Natural killer cell (primary cell): ENCODE measurements around the gene FAM151A. TPM values are rescaled to one million over a fixed set of nuclear protein-coding genes. Genes with fewer than 3 reads are reported as not detected.

Experiments used
- ATAC-seq, 3 donors: fragments of 150-1000 bp in 2 of 3; fragments of 200-7000 bp in 1 of 3; cut with Tn5 transposase; 1 replicate in 1 of 3; 2 replicates in 2 of 3; pipeline ENCODE4 v1.10.0; 2021; ENCODE audit warnings: mild to moderate bottlenecking in 2 of 3, moderate library complexity in 2 of 3
- DNase-seq, 2 donors: peaks; one replicate each; pipeline versions ENCODE4 v3.0.0 to v3.0.0-alpha.2; 2013 to 2021; ENCODE audit warnings: mixed read lengths in 1 of 2
- H3K27ac ChIP-seq: one replicate; pipeline ENCODE4 v1.5.1; 2013; ENCODE audit warnings: mild to moderate bottlenecking, low read length
- H3K27me3 ChIP-seq: one replicate; pipeline ENCODE4 v1.6.1; 2013; ENCODE audit warnings: low read length; ENCODE audit not compliant: control insufficient read depth, insufficient read depth
- H3K36me3 ChIP-seq: one replicate; pipeline ENCODE4 v1.6.1; 2013; ENCODE audit warnings: low read length; ENCODE audit not compliant: control insufficient read depth, insufficient read depth
- H3K4me1 ChIP-seq: one replicate; pipeline ENCODE4 v1.6.1; 2013; ENCODE audit warnings: low read length; ENCODE audit not compliant: control insufficient read depth, insufficient read depth
- H3K4me3 ChIP-seq: one replicate; pipeline ENCODE4 v1.5.1; 2013; ENCODE audit warnings: low read length
- H3K9me3 ChIP-seq: one replicate; pipeline ENCODE4 v1.6.1; 2013; ENCODE audit warnings: low read length; ENCODE audit not compliant: control insufficient read depth, insufficient read depth
- H3K27ac Mint-ChIP-seq, 2 donors: one replicate each; pipeline ENCODE4 v1.8.0; 2022; ENCODE audit warnings: mild to moderate bottlenecking in 2 of 2, mixed read lengths in 2 of 2, moderate library complexity in 1 of 2
- H3K27me3 Mint-ChIP-seq, 2 donors: one replicate each; pipeline ENCODE4 v1.8.0; 2022; ENCODE audit warnings: low read depth in 2 of 2, mixed read lengths in 2 of 2
- H3K36me3 Mint-ChIP-seq: one replicate; pipeline ENCODE4 v1.8.0; 2022; ENCODE audit warnings: mixed read lengths
- H3K4me1 Mint-ChIP-seq, 2 donors: one replicate each; pipeline ENCODE4 v1.8.0; 2022; ENCODE audit warnings: mixed read lengths in 2 of 2
- H3K4me3 Mint-ChIP-seq: one replicate; pipeline ENCODE4 v1.8.0; 2022; ENCODE audit warnings: mild to moderate bottlenecking, moderate library complexity, mixed read lengths
- H3K9me3 Mint-ChIP-seq, 2 donors: one replicate each; pipeline ENCODE4 v1.8.0; 2022; ENCODE audit warnings: mixed read lengths in 2 of 2
- WGBS: methylation state at CpG from one replicate; pipeline ENCODE4 v1.1.7; 2013; ENCODE audit warnings: missing lambda C conversion rate; ENCODE audit not compliant: insufficient coverage; 5-methylcytosine and 5-hydroxymethylcytosine counted together
- intact Hi-C: fragments of 100-400 bp; cut with micrococcal nuclease; formaldehyde crosslinking; loops from one replicate; pipeline ENCODE4 v1.14.2; 2022
- total RNA-seq, 4 donors: library from RNA; stranded (reverse); fragments of 120-200 nt in 1 of 4; gene quantifications; one replicate each; pipeline versions ENCODE4 v1.2.3 to v1.2.4, GENCODE V29; 2013 to 2022
- TF ChIP-seq, protein P1 (sequence below): fragments of 200-600 bp; IDR thresholded peaks from one replicate; pipeline ENCODE4 v1.8.0; 2022; ENCODE audit warnings: antibody characterized with exemption

Gene FAM151A
- total RNA-seq, 3 donors from 2014 or later (not counting 1 experiment from before 2014, with no cell fraction given) = not detected

DNA sequence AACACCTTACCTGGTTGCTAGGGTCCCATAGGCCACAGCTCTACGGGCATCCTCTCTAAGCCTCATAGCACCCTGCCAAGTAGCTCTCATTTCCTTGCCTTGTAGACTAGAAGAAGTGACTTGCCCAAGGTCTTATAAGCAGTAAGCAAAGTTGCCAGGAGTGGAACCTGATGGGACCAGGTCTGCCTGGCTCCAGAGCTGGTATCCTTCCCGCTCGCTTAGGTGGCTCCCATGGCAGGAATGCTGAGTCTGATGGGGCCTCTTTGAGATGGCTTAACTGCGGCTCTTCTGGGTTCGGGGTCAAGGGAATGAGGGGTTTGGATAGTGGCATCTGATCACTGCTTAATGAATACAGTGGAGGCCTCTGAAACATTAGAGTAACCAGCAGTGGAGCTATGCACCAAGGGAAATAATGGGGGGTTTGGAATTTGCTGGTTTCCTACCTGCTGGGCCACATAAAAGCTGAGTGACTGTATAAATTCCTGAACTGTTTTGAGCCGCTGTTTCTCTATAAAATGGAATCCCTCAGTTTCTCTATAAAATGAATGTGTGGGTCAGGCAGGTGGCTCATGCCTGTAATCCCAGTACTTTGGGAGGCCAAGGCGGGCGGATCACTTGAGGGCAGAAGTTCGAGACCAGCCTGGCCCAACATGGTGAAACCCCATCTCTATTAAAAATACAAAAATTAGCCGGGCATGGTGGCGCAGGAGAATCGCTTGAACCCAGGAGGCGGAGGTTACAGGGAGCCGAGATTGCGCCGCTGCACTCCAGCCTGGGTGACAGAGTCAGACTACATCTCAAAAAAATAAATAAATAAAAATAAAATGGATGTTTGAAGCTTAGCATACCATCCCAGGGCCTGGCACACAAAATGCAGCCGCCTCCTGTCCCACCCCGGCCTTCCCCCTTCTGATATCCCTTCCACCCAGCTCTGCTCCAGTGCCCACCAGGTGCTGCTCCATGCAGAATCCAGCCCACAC, 12.4 kb downstream of the FAM151A start:
- H3K4me1 ChIP-seq = no peaks in the 10 kb centered on the region
- H3K27me3 ChIP-seq = no peaks in the 10 kb centered on the region
- no peak overlapping the region for H3K27ac ChIP-seq
- Mint-ChIP-seq H3K4me1 (no peaks in the 10 kb centered on the region), H3K27ac (no peak overlapping the region), H3K36me3 (no peaks in the 10 kb centered on the region), H3K4me3 (no peak overlapping the region), H3K9me3 (no peaks in the 10 kb centered on the region), H3K27me3 (peaks cover 5 to 8% of the 10 kb centered on the region in 2 donors)
- TF ChIP-seq, protein P1, sequence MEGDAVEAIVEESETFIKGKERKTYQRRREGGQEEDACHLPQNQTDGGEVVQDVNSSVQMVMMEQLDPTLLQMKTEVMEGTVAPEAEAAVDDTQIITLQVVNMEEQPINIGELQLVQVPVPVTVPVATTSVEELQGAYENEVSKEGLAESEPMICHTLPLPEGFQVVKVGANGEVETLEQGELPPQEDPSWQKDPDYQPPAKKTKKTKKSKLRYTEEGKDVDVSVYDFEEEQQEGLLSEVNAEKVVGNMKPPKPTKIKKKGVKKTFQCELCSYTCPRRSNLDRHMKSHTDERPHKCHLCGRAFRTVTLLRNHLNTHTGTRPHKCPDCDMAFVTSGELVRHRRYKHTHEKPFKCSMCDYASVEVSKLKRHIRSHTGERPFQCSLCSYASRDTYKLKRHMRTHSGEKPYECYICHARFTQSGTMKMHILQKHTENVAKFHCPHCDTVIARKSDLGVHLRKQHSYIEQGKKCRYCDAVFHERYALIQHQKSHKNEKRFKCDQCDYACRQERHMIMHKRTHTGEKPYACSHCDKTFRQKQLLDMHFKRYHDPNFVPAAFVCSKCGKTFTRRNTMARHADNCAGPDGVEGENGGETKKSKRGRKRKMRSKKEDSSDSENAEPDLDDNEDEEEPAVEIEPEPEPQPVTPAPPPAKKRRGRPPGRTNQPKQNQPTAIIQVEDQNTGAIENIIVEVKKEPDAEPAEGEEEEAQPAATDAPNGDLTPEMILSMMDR = no peak
- intact Hi-C loops = no loop called here
- H3K36me3 ChIP-seq = no peaks in the 10 kb centered on the region
- DNase-seq (no peak), ATAC-seq (no peak)
- WGBS = 96% methylated on average over 18 of the region's 18 CpGs
- H3K9me3 ChIP-seq = no peaks in the 10 kb centered on the region
- no peak overlapping the region for H3K4me3 ChIP-seq

DNA sequence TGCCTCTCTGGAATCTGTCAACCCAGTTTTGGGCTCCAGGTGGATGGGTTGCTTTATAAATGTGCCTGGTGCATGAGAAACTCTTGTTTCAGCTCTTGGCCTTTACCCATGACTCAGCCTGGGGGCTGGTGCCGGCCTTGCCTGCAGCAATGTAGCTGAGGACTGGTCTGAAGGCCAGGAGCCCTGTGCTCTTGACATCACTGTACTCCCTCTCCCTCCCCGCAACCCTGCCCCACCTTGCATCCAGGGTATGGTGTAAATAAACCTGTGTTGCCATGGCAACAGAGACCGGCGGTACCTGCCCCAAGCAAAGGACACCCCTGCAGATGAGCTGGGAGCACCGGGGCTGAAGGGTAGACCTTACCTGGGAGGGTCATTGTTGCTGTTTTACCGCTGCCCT, 13.3 kb downstream of the FAM151A start:
- no peak for ATAC-seq
- DNase-seq = no peak
- H3K4me3 Mint-ChIP-seq = no peak overlapping the region
- intact Hi-C loops = no loop called here
- WGBS = 77% methylated on average over 6 of the region's 6 CpGs
- no peaks in the 10 kb centered on the region for H3K9me3 ChIP-seq
- H3K27me3 ChIP-seq = no peaks in the 10 kb centered on the region
- H3K27me3 Mint-ChIP-seq = peaks cover 2 to 3% of the 10 kb centered on the region in 2 donors
- no peak overlapping the region for H3K4me3 ChIP-seq
- no peak overlapping the region for H3K27ac ChIP-seq
- TF ChIP-seq, protein P1 = no peak
- peaks cover 0 to 4% of the 10 kb centered on the region in 2 donors for H3K4me1 Mint-ChIP-seq
- H3K36me3 ChIP-seq = no peaks in the 10 kb centered on the region
- no peaks in the 10 kb centered on the region for H3K36me3 Mint-ChIP-seq
- peaks cover under 1% of the 10 kb centered on the region for H3K4me1 ChIP-seq
- H3K9me3 Mint-ChIP-seq = no peaks in the 10 kb centered on the region
- no peak overlapping the region for H3K27ac Mint-ChIP-seq

GRCh38 chr1:54609301-54609921, 13.9 kb downstream of the FAM151A start:
- Histone ChIP-seq H3K36me3 (no peaks in the 10 kb centered on the region), H3K4me1 (peaks cover 7% of the 10 kb centered on the region), H3K27ac (no peak overlapping the region), H3K9me3 (no peaks in the 10 kb centered on the region), H3K27me3 (no peaks in the 10 kb centered on the region), H3K4me3 (no peak overlapping the region)
- ATAC-seq (no peak), DNase-seq (no peak)
- 89% methylated on average over 16 of the region's 16 CpGs for WGBS
- no peak overlapping the region for H3K4me3 Mint-ChIP-seq
- TF ChIP-seq, protein P1 = no peak
- H3K27me3 Mint-ChIP-seq = no peaks in the 10 kb centered on the region
- no peaks in the 10 kb centered on the region for H3K9me3 Mint-ChIP-seq
- no peak overlapping the region for H3K27ac Mint-ChIP-seq
- no peaks in the 10 kb centered on the region for H3K36me3 Mint-ChIP-seq
- intact Hi-C loops = no loop called here
- H3K4me1 Mint-ChIP-seq = peaks cover 6 to 10% of the 10 kb centered on the region in 2 donors
